Fibroblast of lung (primary cell): ENCODE measurements around the gene ZSCAN16. TPM values are rescaled to one million over a fixed set of nuclear protein-coding genes. Genes with fewer than 3 reads are reported as not detected.

Experiments
- DNase-seq, 2 donors: peaks; one replicate each; pipeline versions ENCODE4 v3.0.0 to v3.0.0-alpha.2; 2010; ENCODE audit warnings: low read depth in 2 of 2
- H2AFZ ChIP-seq: 2 replicates; pipeline ENCODE4 v1.5.1; 2012; ENCODE audit warnings: low read length, control low read depth, inconsistent platforms
- H3K27ac ChIP-seq: 2 replicates; pipeline ENCODE4 v1.5.1; 2011; ENCODE audit warnings: low read length, control low read depth; ENCODE audit not compliant: insufficient read depth
- H3K27me3 ChIP-seq: 2 replicates; pipeline ENCODE4 v1.5.1; 2011; ENCODE audit warnings: mild to moderate bottlenecking, low read length; ENCODE audit not compliant: control insufficient read depth, insufficient read depth
- H3K36me3 ChIP-seq: 2 replicates; pipeline ENCODE4 v1.5.1; 2011; ENCODE audit warnings: low read length; ENCODE audit not compliant: control insufficient read depth, insufficient read depth
- H3K4me1 ChIP-seq: 2 replicates; pipeline ENCODE4 v1.5.1; 2011; ENCODE audit warnings: low read length; ENCODE audit not compliant: control insufficient read depth, insufficient read depth; ENCODE audit errors: extremely low read depth
- H3K4me2 ChIP-seq: 2 replicates; pipeline ENCODE4 v1.5.1; 2011; ENCODE audit warnings: low read length, control low read depth; ENCODE audit not compliant: insufficient read depth; ENCODE audit errors: extremely low read depth
- H3K4me3 ChIP-seq, 4 experiments: fragments of 200-600 bp in 1 of 4; sonication (generic) in 1 of 4; replicated peaks in 1 of 4; 2 replicates each; pipeline ENCODE4 v1.5.1; 2011 to 2016; ENCODE audit warnings: low read length in 4 of 4, low read depth in 3 of 4, mild to moderate bottlenecking in 3 of 4, control low read depth in 2 of 4, inconsistent platforms in 1 of 4, mixed read lengths in 1 of 4; ENCODE audit not compliant: insufficient read depth in 1 of 4; ENCODE audit errors: control extremely low read depth in 1 of 4
- H3K79me2 ChIP-seq: 2 replicates; pipeline ENCODE4 v1.5.1; 2012; ENCODE audit warnings: mild to moderate bottlenecking, low read length, inconsistent platforms; ENCODE audit not compliant: control insufficient read depth, insufficient read depth
- H3K9ac ChIP-seq: 2 replicates; pipeline ENCODE4 v1.5.1; 2011; ENCODE audit warnings: mild to moderate bottlenecking, low read length, control low read depth; ENCODE audit not compliant: insufficient read depth
- H3K9me3 ChIP-seq: 2 replicates; pipeline ENCODE4 v1.5.1; 2012; ENCODE audit warnings: low read depth, low read length; ENCODE audit not compliant: control insufficient read depth, insufficient read depth
- H4K20me1 ChIP-seq: 2 replicates; pipeline ENCODE4 v1.5.1; 2011; ENCODE audit warnings: low read length; ENCODE audit not compliant: control insufficient read depth, insufficient read depth; ENCODE audit errors: extremely low read depth
- CTCF ChIP-seq, 2 donors: IDR thresholded peaks in 1 of 2; conservative IDR thresholded peaks in 1 of 2; 1 replicate in 1 of 2; 2 replicates in 1 of 2; pipeline ENCODE4 v1.5.1; 2011 to 2012; ENCODE audit warnings: low read length in 2 of 2, control low read depth in 1 of 2, inconsistent platforms in 1 of 2, low read depth in 1 of 2, mild to moderate bottlenecking in 1 of 2
- EZH2 ChIP-seq: IDR thresholded peaks from 2 replicates; pipeline ENCODE4 v1.5.1; 2012; ENCODE audit warnings: low read length, control low read depth, mild to moderate bottlenecking; ENCODE audit errors: missing control alignments
- polyA plus RNA-seq, 2 donors: library from polyadenylated mRNA; depleted of rRNA in 1 of 2; stranded (reverse) in 1 of 2; unstranded in 1 of 2; fragments of >200 nt; gene quantifications; 2 replicates each; pipeline ENCODE4 v1.2.1, GENCODE V29; 2011 to 2012; ENCODE audit warnings: missing spikeins in 1 of 2
- total RNA-seq: library from RNA; depleted of rRNA; stranded (reverse); fragments of >200 nt; gene quantifications from 2 replicates; pipeline ENCODE4 v1.2.1, GENCODE V29; 2014

ZSCAN16 gene
- total and polyA plus RNA-seq, 2 donors (not counting 1 experiment from before 2014, with no cell fraction given) = 2.0 to 6.6 TPM

GRCh38 chr6:28080631-28081485 is 43.6 kb upstream of the ZSCAN16 start:
- TF ChIP-seq EZH2 = no peak
- TF ChIP-seq CTCF (conservative IDR thresholded peaks at IDR 0.05 in 1 of 2, IDR thresholded peaks at IDR 0.05 in 1 of 2; ENCODE audit: low read depth in 1 of 2, low read length in 2 of 2) = no peak
- peak; percentile 97 to 99 for DNase-seq
- H2AFZ ChIP-seq = peak overlapping the region; percentile 94
- H3K36me3 ChIP-seq = no peaks in the 10 kb centered on the region
- peak overlapping the region; percentile 88 for H3K9ac ChIP-seq
- H3K4me3 ChIP-seq = peak overlapping the region; percentile 65 to 79 (median 72)
- no peaks in the 10 kb centered on the region for H3K4me1 ChIP-seq
- no peaks in the 10 kb centered on the region for H3K27me3 ChIP-seq
- H3K4me2 ChIP-seq = peak overlapping the region; percentile 90
- no peaks in the 10 kb centered on the region for H4K20me1 ChIP-seq
- no peaks in the 10 kb centered on the region for H3K79me2 ChIP-seq
- H3K9me3 ChIP-seq = no peaks in the 10 kb centered on the region
- H3K27ac ChIP-seq = peak overlapping the region; percentile 99

GRCh38 chr6:28081486-28081751 is 43.0 kb upstream of the ZSCAN16 start:
- Histone ChIP-seq H3K79me2 (no peaks in the 10 kb centered on the region), H3K27ac (peak overlapping the region; percentile 99), H3K4me1 (no peaks in the 10 kb centered on the region), H3K4me2 (peak overlapping the region; percentile 90), H3K9me3 (no peaks in the 10 kb centered on the region), H4K20me1 (no peaks in the 10 kb centered on the region), H3K4me3 (peak overlapping the region; percentile 65 to 79 (median 72)), H3K36me3 (no peaks in the 10 kb centered on the region), H3K9ac (peak overlapping the region; percentile 88), H2AFZ (peak overlapping the region; percentile 94), H3K27me3 (no peaks in the 10 kb centered on the region)
- DNase-seq = peak in 1 of 2 donors; percentile 5
- TF ChIP-seq CTCF (conservative IDR thresholded peaks at IDR 0.05 in 1 of 2, IDR thresholded peaks at IDR 0.05 in 1 of 2; ENCODE audit: low read depth in 1 of 2, low read length in 2 of 2) (no peak), EZH2 (no peak)

GRCh38 chr6:28082939-28083338 is 41.5 kb upstream of the ZSCAN16 start:
- no peak overlapping the region for H2AFZ ChIP-seq
- no peaks in the 10 kb centered on the region for H3K36me3 ChIP-seq
- H3K4me3 ChIP-seq = no peak overlapping the region
- no peaks in the 10 kb centered on the region for H3K27me3 ChIP-seq
- no peak overlapping the region for H3K4me2 ChIP-seq
- no peak overlapping the region for H3K27ac ChIP-seq
- no peaks in the 10 kb centered on the region for H3K79me2 ChIP-seq
- no peaks in the 10 kb centered on the region for H3K9me3 ChIP-seq
- no peak overlapping the region for H3K9ac ChIP-seq
- no peak for TF ChIP-seq CTCF (conservative IDR thresholded peaks at IDR 0.05 in 1 of 2, IDR thresholded peaks at IDR 0.05 in 1 of 2; ENCODE audit: low read depth in 1 of 2, low read length in 2 of 2)
- TF ChIP-seq EZH2 = no peak
- no peak for DNase-seq
- H4K20me1 ChIP-seq = no peaks in the 10 kb centered on the region
- no peaks in the 10 kb centered on the region for H3K4me1 ChIP-seq
